K562 (cell line): ENCODE measurements around the gene LCE1F. TPM values are rescaled to one million over a fixed set of nuclear protein-coding genes. Genes with fewer than 3 reads are reported as not detected.

Experiments used
- ATAC-seq: fragments of 200-7000 bp; cut with Tn5 transposase; 3 replicates; pipeline ENCODE4 v1.9.1; 2020; ENCODE audit warnings: moderate library complexity
- BruUV-seq: library from RNA; stranded (reverse); fragments of 400-500 nt; replicated peaks from 2 replicates; lab custom pipeline; 2021; lab: Mats Ljungman, UMichigan
- CTCF ChIA-PET: fragments of 300-600 bp; formaldehyde crosslinking; extraction: SDS; loops from one replicate; lab custom pipeline; 2021; ENCODE audit warnings: low intra/inter-chr PET ratio; lab: Yijun Ruan, JAX
- POLR2A ChIA-PET: fragments of 300-600, 350-650 bp; sonication (Branson Sonifier 250); formaldehyde crosslinking; extraction: SDS; loops from one replicate; lab custom pipeline; 2021; ENCODE audit warnings: antibody characterized with exemption, inconsistent platforms; lab: Yijun Ruan, JAX
- DNase-seq, 4 experiments: peaks; one replicate each; pipeline versions ENCODE4 v3.0.0 to v3.0.0-alpha.2; 2011 to 2018; ENCODE audit warnings: low spot score in 3 of 4, mixed read lengths in 3 of 4; ENCODE audit errors: extremely low read depth in 1 of 4
- FAIRE-seq: peaks from 2 replicates; lab custom pipeline; 2011; peaks lifted over from hg19 to GRCh38; lab: Jason Lieb, UNC
- H2AFZ ChIP-seq: 2 replicates; pipeline ENCODE4 v1.6.0; 2011; ENCODE audit warnings: low read depth, low read length, control low read depth, inconsistent platforms
- H3K27ac ChIP-seq: fragments of 200-600 bp; 3 replicates; pipeline ENCODE4 v1.8.0; 2011; ENCODE audit warnings: low read depth, mild to moderate bottlenecking, control low read depth, inconsistent platforms, low read length, moderate library complexity, mixed read lengths; ENCODE audit errors: extremely low read depth
- H3K27me3 ChIP-seq, 2 experiments: fragments of 300-600 bp in 1 of 2; 2 replicates in 1 of 2; 3 replicates in 1 of 2; pipeline versions ENCODE4 v1.6.0 to v1.8.0; 2011; ENCODE audit warnings: inconsistent platforms in 2 of 2, low read length in 2 of 2, mild to moderate bottlenecking in 1 of 2, mixed read lengths in 1 of 2, moderate library complexity in 1 of 2; ENCODE audit not compliant: control insufficient read depth in 2 of 2, insufficient read depth in 2 of 2
- H3K36me3 ChIP-seq: fragments of 300-600 bp; 3 replicates; pipeline ENCODE4 v1.8.0; 2011; ENCODE audit warnings: mild to moderate bottlenecking, low read length, inconsistent platforms; ENCODE audit not compliant: control insufficient read depth, insufficient read depth
- H3K4me1 ChIP-seq, 2 experiments: fragments of 200-600 bp in 1 of 2; replicated peaks in 1 of 2; 2 replicates in 1 of 2; 3 replicates in 1 of 2; pipeline versions ENCODE4 v1.5.1 to v1.8.0; 2011; ENCODE audit warnings: inconsistent platforms in 2 of 2, low read length in 2 of 2, mild to moderate bottlenecking in 1 of 2, mixed read lengths in 1 of 2, moderate library complexity in 1 of 2; ENCODE audit not compliant: control insufficient read depth in 2 of 2, insufficient read depth in 2 of 2
- H3K4me2 ChIP-seq: 2 replicates; pipeline ENCODE4 v1.6.1; 2011; ENCODE audit warnings: low read length, control low read depth, inconsistent platforms, mixed read lengths; ENCODE audit not compliant: insufficient read depth
- H3K4me3 ChIP-seq: fragments of 200-600 bp; sonication (generic), shearing (Covaris generic); 2 replicates; pipeline ENCODE4 v1.5.1; 2016; ENCODE audit warnings: control low read depth, inconsistent platforms
- H3K79me2 ChIP-seq: fragments of 200-600 bp; 3 replicates; pipeline ENCODE4 v1.8.0; 2011; ENCODE audit warnings: low read length, inconsistent platforms; ENCODE audit not compliant: control insufficient read depth, insufficient read depth
- H3K9ac ChIP-seq, 2 experiments: 2 replicates each; pipeline versions ENCODE4 v1.6.0 to v1.6.1; 2011; ENCODE audit warnings: low read depth in 2 of 2, low read length in 2 of 2, control low read depth in 1 of 2, inconsistent platforms in 1 of 2, mild to moderate bottlenecking in 1 of 2, mixed read lengths in 1 of 2; ENCODE audit not compliant: insufficient read depth in 1 of 2
- H3K9me1 ChIP-seq: one replicate; pipeline ENCODE4 v1.6.0; 2011; ENCODE audit warnings: inconsistent platforms, mild to moderate bottlenecking, low read length, moderate library complexity; ENCODE audit not compliant: control insufficient read depth, insufficient read depth
- H3K9me3 ChIP-seq: replicated peaks from 2 replicates; pipeline ENCODE4 v1.5.1; 2011; ENCODE audit warnings: low read depth, low read length, inconsistent platforms; ENCODE audit not compliant: control insufficient read depth, insufficient read depth
- H4K20me1 ChIP-seq: replicated peaks from 2 replicates; pipeline ENCODE4 v1.6.1; 2011; ENCODE audit warnings: low read length, inconsistent platforms, mixed read lengths; ENCODE audit not compliant: control insufficient read depth, insufficient read depth
- FOXJ3 ChIP-seq: sonication (generic); formaldehyde crosslinking; IDR thresholded peaks from 2 replicates; pipeline ENCODE4 v1.4.0; 2020; ENCODE audit warnings: mild to moderate bottlenecking, missing genetic modification reagents
- FOXK1 ChIP-seq: sonication (generic); formaldehyde crosslinking; IDR thresholded peaks from 2 replicates; pipeline ENCODE4 v1.8.0; 2022; ENCODE audit warnings: missing genetic modification reagents, mild to moderate bottlenecking, borderline replicate concordance
- HIVEP1 ChIP-seq: fragments of 250-450 bp; sonication (Bioruptor Pico); IDR thresholded peaks from 2 replicates; pipeline ENCODE4 v1.4.0; 2020; ENCODE audit warnings: mild to moderate bottlenecking
- HMGN3 ChIP-seq: IDR thresholded peaks from 2 replicates; pipeline ENCODE4 v1.6.1; 2011; ENCODE audit warnings: borderline replicate concordance, low read depth, mild to moderate bottlenecking, mixed read lengths, low read length; ENCODE audit not compliant: insufficient read length; ENCODE audit errors: extremely low read depth
- HNRNPH1 ChIP-seq: fragments of 200-400 bp; formaldehyde crosslinking; optimal IDR thresholded peaks from 2 replicates; pipeline ENCODE3; 2017; ENCODE audit warnings: low read depth, mild to moderate bottlenecking, low read length, moderate library complexity
- KHSRP ChIP-seq: fragments of 450-650 bp; IDR thresholded peaks from 2 replicates; pipeline ENCODE4 v1.6.1; 2017
- MCM7 ChIP-seq, 2 experiments: fragments of 450-650 bp; IDR thresholded peaks; 2 replicates each; pipeline ENCODE4 v1.6.1; 2016 to 2018
- NR1H2 ChIP-seq: sonication (generic); formaldehyde crosslinking; IDR thresholded peaks from 2 replicates; pipeline ENCODE4 v1.4.0; 2020; ENCODE audit warnings: mild to moderate bottlenecking, missing genetic modification reagents
- TBL1XR1 ChIP-seq, 2 experiments: IDR thresholded peaks; 2 replicates each; pipeline ENCODE4 v1.6.1; 2012; ENCODE audit warnings: improper control_type of control experiment in 2 of 2, low read length in 2 of 2, mild to moderate bottlenecking in 1 of 2
- TCFL5 ChIP-seq: fragments of 250-450 bp; sonication (Bioruptor Pico); conservative IDR thresholded peaks from 2 replicates; pipeline ENCODE4 v1.6.1; 2021; ENCODE audit warnings: mild to moderate bottlenecking, moderate library complexity, matching md5 sums
- WGBS: fragments of 100-300 bp; shearing (Covaris generic); methylation state at CpG from one replicate; pipeline ENCODE4 v1.1.6; 2016; ENCODE audit warnings: low coverage, mixed read lengths; ENCODE audit not compliant: insufficient coverage; ENCODE audit errors: missing lambda C conversion rate; 5-methylcytosine and 5-hydroxymethylcytosine counted together
- in situ Hi-C: fragments of 300-500 bp; cut with MboI; formaldehyde crosslinking; loops from 4 replicates; pipeline ENCODE4 v1.15.0; 2018; ENCODE audit warnings: inconsistent platforms, mixed read lengths
- intact Hi-C: fragments of 100-400 bp; cut with micrococcal nuclease; formaldehyde crosslinking; loops from 2 replicates; pipeline ENCODE4 v1.14.2; 2022
- polyA plus RNA-seq, 8 experiments: library from polyadenylated mRNA; depleted of rRNA in 4 of 8; stranded (reverse) in 5 of 8; unstranded in 3 of 8; fragments of >200 nt; fragmentation: Nextera tagmentation in 2 of 8; fragmentation: Illumina TruSeq in 1 of 8; extraction: Ambion mirVana in 2 of 8; extraction: Trizol in 1 of 8; gene quantifications; 2 replicates each; pipeline versions ENCODE4 v1.2.1 to v1.2.3, GENCODE V29; 2011 to 2014; ENCODE audit warnings: inconsistent platforms in 1 of 8, missing spikeins in 1 of 8
- total RNA-seq, 7 experiments: library from RNA; depleted of rRNA in 6 of 7; stranded (reverse); fragments of >200 nt in 6 of 7; fragmentation: Illumina TruSeq in 2 of 7; extraction: Trizol in 2 of 7; gene quantifications; 2 replicates each; pipeline versions ENCODE4 v1.2.1 to v1.2.3, GENCODE V29; 2011 to 2021; ENCODE audit warnings: low replicate concordance in 1 of 7
- TF ChIP-seq, protein P1 (sequence below), 2 experiments: fragments of 250-450 bp in 1 of 2; fragments of 450-650 bp in 1 of 2; sonication (Bioruptor Pico) in 1 of 2; IDR thresholded peaks; 2 replicates each; pipeline versions ENCODE4 v1.6.1 to v1.8.0; 2016 to 2021; ENCODE audit warnings: mild to moderate bottlenecking in 2 of 2, moderate library complexity in 2 of 2, missing compliant biosample characterization in 1 of 2, missing genetic modification characterization in 1 of 2
- TF ChIP-seq, protein P2 (sequence below): sonication (generic); formaldehyde crosslinking; IDR thresholded peaks from 2 replicates; pipeline ENCODE4 v1.8.0; 2022; ENCODE audit warnings: missing genetic modification reagents, mild to moderate bottlenecking, moderate library complexity, borderline replicate concordance
- TF ChIP-seq, protein P3 (sequence below): fragments of 150-350 bp; conservative IDR thresholded peaks from 2 replicates; pipeline ENCODE4 v1.6.1; 2014; ENCODE audit warnings: low read length
- TF ChIP-seq, protein P4 (sequence below): sonication (generic); formaldehyde crosslinking; IDR thresholded peaks from 2 replicates; pipeline ENCODE4 v1.8.1; 2023; ENCODE audit warnings: mild to moderate bottlenecking, missing genetic modification reagents
- TF ChIP-seq, protein P5 (sequence below): fragments of 250-450 bp; sonication (Bioruptor Pico); IDR thresholded peaks from 2 replicates; pipeline ENCODE4 v1.8.0; 2022; ENCODE audit warnings: moderate library complexity, mild to moderate bottlenecking, inconsistent platforms
- TF ChIP-seq, protein P6 (sequence below): fragments of 250-450 bp; sonication (Bioruptor Pico); IDR thresholded peaks from 2 replicates; pipeline ENCODE4 v1.8.0; 2021; ENCODE audit warnings: borderline replicate concordance, mild to moderate bottlenecking, moderate library complexity; ENCODE audit not compliant: poor library complexity, severe bottlenecking

LCE1F gene
- total and polyA plus RNA-seq, 9 of the 15 experiments (the other 6 are each of a cell fraction or from before 2014, with no cell fraction given): not detected

DNA sequence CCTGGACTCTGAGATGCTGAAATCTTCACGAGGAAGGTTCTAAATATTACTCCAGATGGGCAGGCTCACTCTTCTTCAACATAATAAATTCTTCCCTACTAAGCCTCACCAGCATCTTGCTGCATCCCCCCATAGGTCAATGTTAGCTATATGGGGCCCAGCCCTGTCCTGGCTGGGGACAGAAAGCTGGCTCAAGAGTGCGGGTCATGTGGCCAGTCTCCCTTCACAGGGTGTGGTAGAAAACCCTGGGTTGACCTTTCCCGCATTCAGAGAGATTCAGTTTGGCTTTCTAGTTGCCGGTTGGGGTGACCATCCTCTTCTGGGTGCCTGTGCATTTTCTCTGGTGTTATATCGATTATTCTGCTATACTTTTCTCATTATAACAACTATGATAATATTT, 36.9 kb upstream of the LCE1F start:
- POLR2A ChIA-PET: no interaction called here
- H4K20me1 ChIP-seq: no peaks in the 10 kb centered on the region
- no peak for DNase-seq
- H3K27ac ChIP-seq: no peak overlapping the region
- no peak overlapping the region for H3K4me3 ChIP-seq
- no TSS peak for BruUV-seq
- H3K9me3 ChIP-seq: no peaks in the 10 kb centered on the region
- H3K4me2 ChIP-seq: no peak overlapping the region
- H3K27me3 ChIP-seq: no peaks in the 10 kb centered on the region
- intact Hi-C loops: no loop called here
- H2AFZ ChIP-seq: no peak overlapping the region
- CTCF ChIA-PET: no interaction called here
- no peak for ATAC-seq
- in situ Hi-C loops: no loop called here
- no peak overlapping the region for H3K9ac ChIP-seq
- no peaks in the 10 kb centered on the region for H3K79me2 ChIP-seq
- H3K9me1 ChIP-seq: no peaks in the 10 kb centered on the region
- H3K4me1 ChIP-seq: no peaks in the 10 kb centered on the region
- 1% methylated on average over 5 of the region's 5 CpGs for WGBS
- no peaks in the 10 kb centered on the region for H3K36me3 ChIP-seq
- FAIRE-seq: no peak
- TF ChIP-seq KHSRP (no peak), FOXJ3 (CRISPR knock-in tag) (no peak), NR1H2 (no peak), FOXK1 (CRISPR knock-in tag) (no peak), TCFL5 (CRISPR knock-in tag) (no peak), TBL1XR1 (IDR thresholded peaks at IDR 0.05; ENCODE audit: low read length in 2 of 2) (no peak), HMGN3 (no peak), MCM7 (IDR thresholded peaks at IDR 0.05) (no peak), HIVEP1 (CRISPR knock-in tag) (no peak), HNRNPH1 (no peak)
- TF ChIP-seq, protein P1, sequence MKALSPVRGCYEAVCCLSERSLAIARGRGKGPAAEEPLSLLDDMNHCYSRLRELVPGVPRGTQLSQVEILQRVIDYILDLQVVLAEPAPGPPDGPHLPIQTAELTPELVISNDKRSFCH (CRISPR knock-in tag; IDR thresholded peaks at IDR 0.05): no peak
- TF ChIP-seq, protein P1 (tag; IDR thresholded peaks at IDR 0.05): no peak
- TF ChIP-seq, protein P2, sequence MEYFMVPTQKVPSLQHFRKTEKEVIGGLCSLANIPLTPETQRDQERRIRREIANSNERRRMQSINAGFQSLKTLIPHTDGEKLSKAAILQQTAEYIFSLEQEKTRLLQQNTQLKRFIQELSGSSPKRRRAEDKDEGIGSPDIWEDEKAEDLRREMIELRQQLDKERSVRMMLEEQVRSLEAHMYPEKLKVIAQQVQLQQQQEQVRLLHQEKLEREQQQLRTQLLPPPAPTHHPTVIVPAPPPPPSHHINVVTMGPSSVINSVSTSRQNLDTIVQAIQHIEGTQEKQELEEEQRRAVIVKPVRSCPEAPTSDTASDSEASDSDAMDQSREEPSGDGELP (CRISPR knock-in tag): no peak
- TF ChIP-seq, protein P3, sequence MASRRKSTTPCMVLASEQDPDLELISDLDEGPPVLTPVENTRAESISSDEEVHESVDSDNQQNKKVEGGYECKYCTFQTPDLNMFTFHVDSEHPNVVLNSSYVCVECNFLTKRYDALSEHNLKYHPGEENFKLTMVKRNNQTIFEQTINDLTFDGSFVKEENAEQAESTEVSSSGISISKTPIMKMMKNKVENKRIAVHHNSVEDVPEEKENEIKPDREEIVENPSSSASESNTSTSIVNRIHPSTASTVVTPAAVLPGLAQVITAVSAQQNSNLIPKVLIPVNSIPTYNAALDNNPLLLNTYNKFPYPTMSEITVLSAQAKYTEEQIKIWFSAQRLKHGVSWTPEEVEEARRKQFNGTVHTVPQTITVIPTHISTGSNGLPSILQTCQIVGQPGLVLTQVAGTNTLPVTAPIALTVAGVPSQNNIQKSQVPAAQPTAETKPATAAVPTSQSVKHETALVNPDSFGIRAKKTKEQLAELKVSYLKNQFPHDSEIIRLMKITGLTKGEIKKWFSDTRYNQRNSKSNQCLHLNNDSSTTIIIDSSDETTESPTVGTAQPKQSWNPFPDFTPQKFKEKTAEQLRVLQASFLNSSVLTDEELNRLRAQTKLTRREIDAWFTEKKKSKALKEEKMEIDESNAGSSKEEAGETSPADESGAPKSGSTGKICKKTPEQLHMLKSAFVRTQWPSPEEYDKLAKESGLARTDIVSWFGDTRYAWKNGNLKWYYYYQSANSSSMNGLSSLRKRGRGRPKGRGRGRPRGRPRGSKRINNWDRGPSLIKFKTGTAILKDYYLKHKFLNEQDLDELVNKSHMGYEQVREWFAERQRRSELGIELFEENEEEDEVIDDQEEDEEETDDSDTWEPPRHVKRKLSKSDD: no peak
- TF ChIP-seq, protein P4, sequence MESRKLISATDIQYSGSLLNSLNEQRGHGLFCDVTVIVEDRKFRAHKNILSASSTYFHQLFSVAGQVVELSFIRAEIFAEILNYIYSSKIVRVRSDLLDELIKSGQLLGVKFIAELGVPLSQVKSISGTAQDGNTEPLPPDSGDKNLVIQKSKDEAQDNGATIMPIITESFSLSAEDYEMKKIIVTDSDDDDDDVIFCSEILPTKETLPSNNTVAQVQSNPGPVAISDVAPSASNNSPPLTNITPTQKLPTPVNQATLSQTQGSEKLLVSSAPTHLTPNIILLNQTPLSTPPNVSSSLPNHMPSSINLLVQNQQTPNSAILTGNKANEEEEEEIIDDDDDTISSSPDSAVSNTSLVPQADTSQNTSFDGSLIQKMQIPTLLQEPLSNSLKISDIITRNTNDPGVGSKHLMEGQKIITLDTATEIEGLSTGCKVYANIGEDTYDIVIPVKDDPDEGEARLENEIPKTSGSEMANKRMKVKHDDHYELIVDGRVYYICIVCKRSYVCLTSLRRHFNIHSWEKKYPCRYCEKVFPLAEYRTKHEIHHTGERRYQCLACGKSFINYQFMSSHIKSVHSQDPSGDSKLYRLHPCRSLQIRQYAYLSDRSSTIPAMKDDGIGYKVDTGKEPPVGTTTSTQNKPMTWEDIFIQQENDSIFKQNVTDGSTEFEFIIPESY: no peak
- TF ChIP-seq, protein P5, sequence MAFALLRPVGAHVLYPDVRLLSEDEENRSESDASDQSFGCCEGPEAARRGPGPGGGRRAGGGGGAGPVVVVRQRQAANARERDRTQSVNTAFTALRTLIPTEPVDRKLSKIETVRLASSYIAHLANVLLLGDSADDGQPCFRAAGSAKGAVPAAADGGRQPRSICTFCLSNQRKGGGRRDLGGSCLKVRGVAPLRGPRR (CRISPR knock-in tag): no peak
- TF ChIP-seq, protein P6, sequence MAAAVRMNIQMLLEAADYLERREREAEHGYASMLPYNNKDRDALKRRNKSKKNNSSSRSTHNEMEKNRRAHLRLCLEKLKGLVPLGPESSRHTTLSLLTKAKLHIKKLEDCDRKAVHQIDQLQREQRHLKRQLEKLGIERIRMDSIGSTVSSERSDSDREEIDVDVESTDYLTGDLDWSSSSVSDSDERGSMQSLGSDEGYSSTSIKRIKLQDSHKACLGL (CRISPR knock-in tag): no peak
